ENCODE measurements around the gene MOB3A.
"Not testable (repeated sequence)": the region's sequence is repeated elsewhere in the genome, so short reads cannot be mapped to it uniquely, and the experiment has no call there.

The MOB3A gene

DNA sequence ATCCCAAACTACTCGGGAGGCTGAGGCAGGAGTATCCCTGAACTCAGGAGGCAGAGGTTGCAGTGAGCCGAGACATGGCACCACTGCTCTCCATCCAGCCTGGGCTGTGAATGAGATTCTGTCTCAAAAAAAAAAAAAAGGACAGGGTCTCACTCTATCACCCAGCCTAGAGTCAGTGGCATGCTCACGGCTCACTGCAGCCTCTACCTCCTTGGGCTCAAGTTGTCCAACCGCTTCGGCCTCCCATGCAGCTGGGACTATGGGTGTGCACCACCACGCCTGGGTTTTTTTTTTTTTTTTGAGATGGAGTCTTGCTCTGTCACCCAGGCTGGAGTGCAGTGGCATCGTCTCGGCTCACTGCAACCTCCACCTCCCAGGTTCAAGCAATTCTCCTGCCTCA lies 59.7 kb downstream of the MOB3A start:
- TF ChIP-seq, protein P1, sequence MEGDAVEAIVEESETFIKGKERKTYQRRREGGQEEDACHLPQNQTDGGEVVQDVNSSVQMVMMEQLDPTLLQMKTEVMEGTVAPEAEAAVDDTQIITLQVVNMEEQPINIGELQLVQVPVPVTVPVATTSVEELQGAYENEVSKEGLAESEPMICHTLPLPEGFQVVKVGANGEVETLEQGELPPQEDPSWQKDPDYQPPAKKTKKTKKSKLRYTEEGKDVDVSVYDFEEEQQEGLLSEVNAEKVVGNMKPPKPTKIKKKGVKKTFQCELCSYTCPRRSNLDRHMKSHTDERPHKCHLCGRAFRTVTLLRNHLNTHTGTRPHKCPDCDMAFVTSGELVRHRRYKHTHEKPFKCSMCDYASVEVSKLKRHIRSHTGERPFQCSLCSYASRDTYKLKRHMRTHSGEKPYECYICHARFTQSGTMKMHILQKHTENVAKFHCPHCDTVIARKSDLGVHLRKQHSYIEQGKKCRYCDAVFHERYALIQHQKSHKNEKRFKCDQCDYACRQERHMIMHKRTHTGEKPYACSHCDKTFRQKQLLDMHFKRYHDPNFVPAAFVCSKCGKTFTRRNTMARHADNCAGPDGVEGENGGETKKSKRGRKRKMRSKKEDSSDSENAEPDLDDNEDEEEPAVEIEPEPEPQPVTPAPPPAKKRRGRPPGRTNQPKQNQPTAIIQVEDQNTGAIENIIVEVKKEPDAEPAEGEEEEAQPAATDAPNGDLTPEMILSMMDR (IDR thresholded peaks at IDR 0.05; ENCODE audit: control insufficient read depth, insufficient read depth, low read depth, low read length, missing control alignments): no peak
- no peak for DNase-seq (ENCODE audit: low read depth)
- no peak overlapping the region for H3K4me3 ChIP-seq (ENCODE audit: control insufficient read depth, low read depth, low read length)

DNA sequence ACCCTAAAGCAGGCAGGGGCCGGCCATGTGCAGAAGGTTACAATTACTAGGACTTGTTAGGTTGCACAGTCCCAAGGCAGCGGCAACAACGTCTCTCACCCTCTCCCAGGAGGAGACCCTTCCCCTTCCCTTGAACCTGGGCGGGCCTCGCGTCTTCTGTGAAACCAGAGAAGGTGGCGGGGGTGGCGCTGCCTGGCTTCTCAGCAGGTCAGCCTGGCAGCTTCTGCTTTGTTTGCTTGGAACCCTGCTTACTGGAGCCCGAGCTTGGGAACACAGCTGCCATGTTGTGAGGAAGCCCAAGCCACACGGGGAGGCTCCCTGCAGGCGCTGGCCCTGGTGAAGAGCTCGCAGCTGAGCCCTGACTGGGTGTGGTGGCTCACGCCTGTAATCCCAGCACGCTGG lies 60.5 kb downstream of the MOB3A start:
- no peak for DNase-seq (ENCODE audit: low read depth)
- H3K4me3 ChIP-seq (ENCODE audit: control insufficient read depth, low read depth, low read length): no peak overlapping the region
- TF ChIP-seq, protein P1 (IDR thresholded peaks at IDR 0.05; ENCODE audit: control insufficient read depth, insufficient read depth, low read depth, low read length, missing control alignments): no peak

DNA sequence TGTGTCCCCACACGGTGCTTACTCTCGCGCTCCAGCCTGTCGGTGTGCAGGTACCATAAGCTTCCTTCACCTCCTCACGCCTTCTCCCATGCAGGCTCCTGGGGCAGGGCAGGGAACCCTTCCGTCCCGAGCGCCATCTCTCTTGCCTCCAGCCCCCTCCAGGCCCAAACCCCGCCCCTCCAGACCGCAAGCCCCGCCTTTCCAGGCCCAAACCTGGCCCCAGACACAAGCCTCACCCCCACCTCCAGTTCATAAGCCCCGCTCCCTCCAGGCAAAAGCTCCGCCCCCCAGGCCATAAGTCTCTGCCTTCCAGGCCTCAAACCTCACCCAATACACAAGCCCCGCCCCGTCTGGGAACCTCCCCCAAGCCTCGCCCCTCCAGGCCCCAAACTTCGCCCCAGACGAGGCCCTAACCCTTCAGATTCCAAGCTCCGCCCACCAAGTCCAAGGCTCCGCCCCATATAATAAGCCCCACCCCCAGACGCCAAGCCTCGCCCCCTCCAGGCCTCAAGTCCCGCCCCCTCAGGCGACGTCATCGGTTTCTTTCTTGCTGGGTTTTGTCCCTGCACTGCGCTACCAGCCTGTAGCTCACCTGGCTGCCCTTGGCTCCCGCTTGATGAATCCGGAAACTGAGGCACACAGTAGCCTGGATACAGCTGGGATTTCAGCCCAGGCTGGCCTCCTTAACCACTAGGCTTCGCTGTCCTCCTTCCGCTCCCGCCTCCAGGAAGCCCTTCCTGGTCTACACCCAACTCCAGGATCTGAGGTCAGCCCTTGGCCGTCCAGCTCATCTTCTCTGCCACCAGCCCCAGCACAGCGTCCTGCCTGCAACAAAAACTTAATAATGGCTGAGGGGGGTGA lies 61.2 kb downstream of the MOB3A start:
- no peak overlapping the region for H3K4me3 ChIP-seq (ENCODE audit: control insufficient read depth, low read depth, low read length)
- TF ChIP-seq, protein P1 (IDR thresholded peaks at IDR 0.05; ENCODE audit: control insufficient read depth, insufficient read depth, low read depth, low read length, missing control alignments): no peak
- DNase-seq (ENCODE audit: low read depth): no peak

DNA sequence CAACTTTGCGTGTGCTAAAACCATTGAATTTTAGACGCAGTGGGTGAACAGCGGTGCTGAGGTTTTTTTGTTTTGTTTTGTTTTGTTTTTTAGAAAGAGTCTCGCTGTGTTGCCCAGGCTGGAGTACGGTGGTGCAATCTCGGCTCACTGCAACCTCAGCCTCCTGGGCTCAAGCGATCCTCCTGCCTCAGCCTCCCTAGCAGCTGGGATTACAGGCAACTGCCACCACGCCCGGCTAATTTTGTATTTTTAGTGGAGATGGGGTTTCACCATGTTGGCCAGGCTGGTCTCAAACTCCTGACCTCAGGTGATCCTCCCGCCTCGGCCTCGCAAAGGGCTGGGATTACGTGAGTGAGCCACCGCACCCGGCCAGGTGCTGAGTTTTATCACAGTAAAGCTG lies 61.9 kb downstream of the MOB3A start:
- DNase-seq (ENCODE audit: low read depth): not testable (repeated sequence)

DNA sequence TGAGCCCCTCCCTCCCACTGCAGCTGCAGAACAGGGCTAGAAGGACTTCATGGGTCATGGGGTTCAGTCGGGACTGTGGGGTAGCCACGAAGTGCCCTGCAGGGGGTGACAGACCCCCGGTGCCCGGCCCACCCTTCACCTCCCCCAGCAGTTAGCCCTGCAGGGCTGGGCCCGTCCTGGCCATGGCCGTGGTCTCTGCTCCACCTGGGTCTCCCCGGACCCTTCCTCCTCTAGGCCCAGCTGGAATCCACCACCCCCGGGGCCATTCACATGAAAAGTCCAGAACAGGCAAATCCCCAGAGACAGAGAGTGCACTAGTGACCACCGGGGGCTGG lies 62.3 kb downstream of the MOB3A start:
- DNase-seq (ENCODE audit: low read depth): no peak
- no peak overlapping the region for H3K4me3 ChIP-seq (ENCODE audit: control insufficient read depth, low read depth, low read length)

More for the DNA sequence above, 61.9 kb downstream of the MOB3A start:
- not testable (repeated sequence) for H3K4me3 ChIP-seq (ENCODE audit: control insufficient read depth, low read depth, low read length)

DNA sequence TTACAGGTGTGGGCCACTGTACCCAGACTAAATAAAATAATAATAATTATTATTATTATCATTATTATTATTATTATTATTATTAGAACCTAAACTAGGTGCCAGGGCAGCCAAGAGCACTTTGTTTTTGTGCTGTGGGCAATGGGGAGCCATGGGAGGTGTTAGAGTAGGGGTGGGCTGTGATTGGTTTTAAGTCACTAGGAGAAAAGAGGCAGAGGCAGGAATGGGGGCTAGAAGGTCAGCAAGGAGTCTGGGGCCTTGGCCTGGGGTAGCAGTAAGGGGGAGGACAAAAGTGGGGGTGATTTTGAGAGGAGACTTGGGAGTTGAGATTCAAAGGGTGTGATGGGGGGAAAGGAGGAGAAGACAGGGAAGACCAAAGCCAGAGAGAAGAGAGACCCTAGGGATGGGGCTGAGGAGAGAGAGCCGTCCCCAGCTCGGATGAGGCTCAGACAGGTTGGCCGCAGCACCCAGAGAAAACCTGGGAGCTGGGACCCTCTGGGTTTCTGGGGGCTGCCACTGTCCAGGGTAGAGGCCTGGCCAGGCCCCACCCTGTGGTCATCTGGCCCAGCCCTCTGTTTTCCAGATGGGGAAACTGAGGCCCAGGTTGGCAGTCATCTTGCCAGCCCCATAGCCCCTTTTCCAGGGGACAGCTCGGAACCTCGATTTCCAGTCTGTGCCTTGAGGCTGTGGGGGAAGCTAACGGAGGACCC lies 62.9 kb downstream of the MOB3A start:
- H3K4me3 ChIP-seq (ENCODE audit: control insufficient read depth, low read depth, low read length): no peak overlapping the region
- TF ChIP-seq, protein P1 (IDR thresholded peaks at IDR 0.05; ENCODE audit: control insufficient read depth, insufficient read depth, low read depth, low read length, missing control alignments): no peak

More for the DNA sequence above, 62.3 kb downstream of the MOB3A start:
- TF ChIP-seq, protein P1 (IDR thresholded peaks at IDR 0.05; ENCODE audit: control insufficient read depth, insufficient read depth, low read depth, low read length, missing control alignments): no peak

DNA sequence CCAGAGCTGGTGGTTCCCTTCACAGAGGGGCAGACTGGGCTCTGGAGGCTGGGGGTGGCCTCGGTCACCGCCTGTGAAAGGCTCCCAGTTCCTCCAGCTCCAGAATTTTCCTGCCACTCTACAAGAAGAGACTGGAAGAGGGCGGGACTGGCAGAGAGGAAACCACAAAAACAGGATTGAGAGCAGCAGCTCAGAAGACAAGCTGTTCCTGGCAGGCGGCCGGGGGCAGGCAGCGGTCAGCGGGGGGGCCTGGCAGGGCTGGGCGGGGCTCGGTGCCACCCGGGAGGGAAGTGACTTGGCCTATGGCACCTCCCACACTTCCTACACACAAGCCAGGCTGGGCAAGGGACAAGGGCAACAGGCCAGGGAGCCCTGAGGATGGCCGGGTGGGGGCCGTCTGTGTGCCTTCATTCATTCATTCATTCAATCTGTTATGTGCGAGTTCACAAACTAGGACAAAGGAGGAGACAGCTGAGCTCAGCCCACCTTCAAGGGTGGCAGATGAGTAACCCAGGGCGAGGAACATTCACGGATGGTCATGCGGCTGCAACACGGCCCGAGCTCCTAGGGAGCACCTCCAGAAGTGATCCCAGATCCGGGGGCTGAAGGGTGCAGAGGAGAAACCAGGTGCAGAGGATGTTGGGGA lies 63.7 kb downstream of the MOB3A start:
- TF ChIP-seq, protein P1 (IDR thresholded peaks at IDR 0.05; ENCODE audit: control insufficient read depth, insufficient read depth, low read depth, low read length, missing control alignments): no peak
- H3K4me3 ChIP-seq (ENCODE audit: control insufficient read depth, low read depth, low read length): no peak overlapping the region
- DNase-seq (ENCODE audit: low read depth): no peak

More for the DNA sequence above, 62.9 kb downstream of the MOB3A start:
- DNase-seq (ENCODE audit: low read depth): no peak

All from AG09309 (cell line).